RWPE1 (cell line): ENCODE results near the gene BICRA.
"Not testable (repeated sequence)": the region's sequence is repeated elsewhere in the genome, so short reads cannot be mapped to it uniquely, and the experiment has no call there.

ENCODE experiments used
- CTCF ChIA-PET: fragments of 350-600 bp; sonication (Branson Sonifier 250); formaldehyde crosslinking; extraction: SDS; loops from one replicate; lab custom pipeline; 2021; lab: Yijun Ruan, JAX
- POLR2A ChIA-PET: fragments of 400-600 bp; formaldehyde crosslinking; extraction: SDS; loops from one replicate; lab custom pipeline; 2020; ENCODE audit warnings: antibody characterized with exemption; ENCODE audit not compliant: low non-redundant PET; lab: Yijun Ruan, JAX
- DNase-seq: peaks from one replicate; pipeline ENCODE4 v3.0.0; 2012; ENCODE audit warnings: low spot score
- H3K27ac ChIP-seq: fragments of 450-650 bp; 2 replicates; pipeline ENCODE4 v1.5.1; 2017
- CTCF ChIP-seq: fragments of 450-650 bp; conservative IDR thresholded peaks from 2 replicates; pipeline ENCODE4 v1.5.1; 2017; ENCODE audit warnings: low read depth, mild to moderate bottlenecking

BICRA gene

GRCh38 chr19:47720669-47721422 lies 111.9 kb downstream of the BICRA start:
- POLR2A ChIA-PET = interaction anchor here (0.7 kb wide), 1 partner anchor 23 kb away, joined by 3 read pairs; no protein-coding TSS in a partner anchor
- peak overlapping the region; percentile 99 for H3K27ac ChIP-seq
- no peak for TF ChIP-seq CTCF
- CTCF ChIA-PET = no interaction called here
- no peak for DNase-seq

- DNase-seq = no peak
- CTCF ChIA-PET = interaction anchor here (0.6 to 2.6 kb wide), 4 partner anchors 9 to 169 kb away, joined by 3 to 16 read pairs (median 6); partner anchors contain the start of gene EHD2
- H3K27ac ChIP-seq = peak overlapping the region; percentile 99
- POLR2A ChIA-PET = interaction anchor here (0.6 to 0.8 kb wide), 3 partner anchors 12 to 229 kb away, joined by 3 to 5 read pairs (median 3); no protein-coding TSS in a partner anchor
- TF ChIP-seq CTCF = no peak
Measured at GRCh38 chr19:47723581-47723940, 114.6 kb downstream of the BICRA start.

- H3K27ac ChIP-seq = peak overlapping the region; percentile 99
- TF ChIP-seq CTCF = no peak
- peak; percentile 78 for DNase-seq
- ChIA-PET POLR2A (no interaction called here), CTCF (interaction anchor here (0.6 to 1.2 kb wide), 2 partner anchors 13 to 101 kb away, joined by 3 read pairs; no protein-coding TSS in a partner anchor)
Measured at GRCh38 chr19:47725759-47726401, 116.9 kb downstream of the BICRA start.

- no peak for TF ChIP-seq CTCF
- peak overlapping the region; percentile 99 for H3K27ac ChIP-seq
- POLR2A ChIA-PET = no interaction called here
- DNase-seq = no peak
- CTCF ChIA-PET = interaction anchor here (1.2 kb wide), 1 partner anchor 14 kb away, joined by 3 read pairs; no protein-coding TSS in a partner anchor
Measured at GRCh38 chr19:47726467-47726866, 117.5 kb downstream of the BICRA start.

- POLR2A ChIA-PET, CTCF ChIA-PET, DNase-seq: not testable (repeated sequence)
- peak overlapping the region; percentile 99 for H3K27ac ChIP-seq
Measured at GRCh38 chr19:47728295-47728694, 119.4 kb downstream of the BICRA start.

GRCh38 chr19:47729468-47729798 lies 120.5 kb downstream of the BICRA start:
- ChIA-PET POLR2A (interaction anchor here (0.5 kb wide), 1 partner anchor 107 kb away, joined by 3 read pairs; no protein-coding TSS in a partner anchor), CTCF (no interaction called here)
- no peak for TF ChIP-seq CTCF
- peak overlapping the region; percentile 99 for H3K27ac ChIP-seq
- DNase-seq = peak; percentile 93
